Activated CD4-positive, CD25-positive, alpha-beta regulatory T cell treated with anti-CD3 and anti-CD28 coated beads, Interleukin-2, amount 50 U/mL, for 24 hours (primary cell): ENCODE measurements around the gene OPA1.

Experiments
- ATAC-seq, 2 donors: fragments of 150-1000 bp; cut with Tn5 transposase; one replicate each; pipeline ENCODE4 v1.10.0; 2021; ENCODE audit warnings: mild to moderate bottlenecking in 1 of 2, moderate library complexity in 1 of 2

OPA1 gene

DNA sequence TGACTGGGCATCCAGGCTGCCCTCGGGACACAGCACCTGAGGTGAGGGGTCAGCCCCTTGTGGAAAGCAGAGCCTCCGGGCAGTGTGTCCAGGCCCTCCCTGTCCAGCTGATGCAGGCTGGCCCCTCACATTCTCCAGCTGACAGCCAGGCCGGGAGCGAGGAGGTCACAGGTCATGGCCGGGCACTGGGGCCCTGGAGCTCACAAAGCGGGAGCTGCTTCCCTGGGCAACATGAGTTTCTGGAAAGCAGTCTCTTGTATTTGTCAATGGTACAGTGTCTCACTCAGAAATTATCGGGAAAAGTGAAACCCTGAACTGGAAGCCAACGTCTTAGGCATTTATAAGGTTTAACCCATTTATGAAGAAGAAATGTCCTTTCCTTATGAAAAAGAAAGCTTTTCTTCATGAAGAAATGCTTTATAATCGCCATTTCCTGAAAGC is 118.5 kb downstream of the OPA1 start:
- ATAC-seq, result no peak

DNA sequence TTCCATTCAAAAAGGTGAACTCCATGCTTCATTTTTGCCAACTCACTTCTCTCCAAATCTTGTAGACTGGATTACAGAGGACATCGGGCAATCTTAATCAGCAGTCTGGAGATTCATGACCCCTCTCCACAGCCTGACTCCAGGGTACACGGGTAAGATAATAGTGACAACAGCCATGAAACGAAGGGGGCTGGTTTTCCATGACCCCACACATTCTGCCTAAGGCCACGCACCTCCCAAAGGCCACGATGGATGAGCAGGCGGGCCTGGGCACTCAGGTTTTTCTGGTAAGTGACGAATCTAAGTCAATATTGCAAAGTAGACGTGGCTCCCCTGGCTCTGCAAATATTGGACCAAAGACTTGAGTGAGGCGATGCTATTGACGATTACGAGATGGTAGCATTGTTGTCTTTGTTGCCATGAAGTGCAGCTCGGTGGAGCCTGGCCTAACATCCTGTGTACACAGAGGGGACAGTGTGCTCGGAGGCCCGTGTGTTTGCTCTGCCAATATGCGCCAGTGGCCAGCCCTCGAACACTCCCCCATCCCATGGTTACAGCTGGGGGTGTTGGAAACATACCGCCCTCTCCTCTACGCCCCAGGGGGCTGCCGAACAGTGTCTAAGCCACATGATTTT is 119.1 kb downstream of the OPA1 start:
- no peak for ATAC-seq

DNA sequence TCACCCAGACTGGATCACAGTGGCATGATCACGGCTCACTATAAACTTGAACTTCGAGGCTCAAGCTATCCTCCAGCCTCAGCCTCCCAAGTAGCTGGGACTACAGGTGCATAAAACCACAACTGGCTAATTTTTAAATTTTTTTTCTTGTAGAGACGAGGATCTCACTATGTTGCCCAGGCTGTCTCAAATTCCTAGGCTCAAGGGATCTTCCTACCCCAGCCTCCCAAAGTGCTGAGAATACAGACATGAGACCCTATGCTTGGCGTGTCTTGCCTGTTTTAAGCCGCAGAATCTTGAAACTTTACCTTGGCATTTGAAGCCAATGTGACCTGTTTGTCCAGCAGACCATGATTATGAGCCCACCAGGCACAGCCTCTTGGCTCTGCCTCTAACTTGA is 119.9 kb downstream of the OPA1 start:
- ATAC-seq, result no peak

- ATAC-seq, result no peak
These were observed 121.6 kb downstream of the OPA1 start for GRCh38 chr3:193714523-193715137.

GRCh38 chr3:193716150-193716549 is 123.1 kb downstream of the OPA1 start:
- ATAC-seq, result no peak

DNA sequence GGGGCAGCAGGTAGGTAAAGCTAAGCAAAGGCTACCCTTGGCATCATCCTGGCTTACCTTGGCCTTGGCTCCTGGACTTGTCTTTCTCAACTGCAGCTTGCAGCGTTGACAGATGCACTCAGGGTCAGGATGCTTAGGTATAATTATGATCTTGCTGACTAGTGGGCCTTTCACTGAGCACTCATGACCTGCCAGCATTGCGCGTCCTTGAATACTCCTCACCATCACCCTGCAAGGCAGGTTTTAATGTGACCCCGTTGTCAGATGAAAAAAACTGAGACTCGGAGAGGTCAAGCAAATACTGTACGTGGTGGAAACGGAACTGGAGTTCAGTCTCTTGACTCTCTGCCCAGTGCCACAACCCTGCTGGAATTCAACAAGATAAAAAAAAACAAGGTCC is 126.7 kb downstream of the OPA1 start:
- no peak for ATAC-seq

DNA sequence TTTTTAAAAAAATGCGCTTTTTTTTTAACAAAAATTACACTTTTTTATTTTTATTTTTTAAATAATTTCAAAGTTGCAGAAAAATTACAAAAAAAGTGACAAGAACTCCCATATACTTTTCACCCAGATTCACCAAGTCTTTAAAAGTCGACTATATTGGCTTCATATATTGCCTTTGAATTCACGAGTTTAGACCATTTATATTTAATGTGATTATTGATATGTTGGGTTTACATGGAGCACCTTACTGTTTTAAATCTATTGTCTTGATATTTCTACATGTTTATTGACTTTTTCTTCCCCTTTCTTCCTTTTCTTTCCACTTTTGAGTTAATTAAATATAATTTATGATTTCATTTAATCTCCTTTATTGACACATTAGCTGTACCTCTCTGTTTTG is 127.2 kb downstream of the OPA1 start:
- no peak for ATAC-seq

DNA sequence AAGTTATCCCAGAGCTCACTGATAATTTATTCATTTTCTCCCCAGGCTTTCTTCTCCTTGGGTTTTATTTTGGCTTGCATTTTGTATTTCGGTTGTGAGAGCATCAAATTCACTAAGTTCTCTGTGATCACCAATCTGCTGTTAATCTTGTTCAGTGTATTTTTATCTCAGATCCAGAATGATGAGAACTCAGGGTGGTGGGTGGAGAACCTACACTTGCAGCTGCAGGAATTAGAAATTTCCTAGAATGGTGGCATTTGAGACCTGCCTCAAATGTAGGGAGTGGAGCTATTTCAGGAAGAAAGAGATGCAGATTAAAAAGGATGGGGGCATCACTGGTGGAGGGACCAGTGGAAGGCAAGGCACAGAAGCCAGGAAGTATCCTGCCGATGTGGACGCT is 129.6 kb downstream of the OPA1 start:
- no peak for ATAC-seq

DNA sequence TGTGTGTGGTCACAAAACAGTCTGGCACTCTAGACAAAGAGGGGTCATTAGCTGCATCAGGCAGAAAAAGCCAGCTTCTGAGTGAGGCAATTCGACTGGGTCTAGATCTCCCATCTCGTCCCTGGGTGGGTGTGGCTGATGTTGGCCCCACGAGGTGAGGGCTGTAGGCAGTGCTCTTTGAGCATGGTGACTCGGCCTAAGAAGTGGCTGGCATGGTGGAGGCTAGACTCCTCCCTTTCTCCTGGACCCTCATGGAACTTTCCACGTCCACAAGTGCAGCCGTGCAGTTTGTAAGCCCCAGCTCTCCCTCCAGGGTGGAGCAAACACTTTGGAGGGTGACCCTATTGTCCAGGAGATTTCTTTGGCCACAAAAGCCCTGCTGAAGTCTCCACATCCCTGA is 134.1 kb downstream of the OPA1 start:
- no peak for ATAC-seq

DNA sequence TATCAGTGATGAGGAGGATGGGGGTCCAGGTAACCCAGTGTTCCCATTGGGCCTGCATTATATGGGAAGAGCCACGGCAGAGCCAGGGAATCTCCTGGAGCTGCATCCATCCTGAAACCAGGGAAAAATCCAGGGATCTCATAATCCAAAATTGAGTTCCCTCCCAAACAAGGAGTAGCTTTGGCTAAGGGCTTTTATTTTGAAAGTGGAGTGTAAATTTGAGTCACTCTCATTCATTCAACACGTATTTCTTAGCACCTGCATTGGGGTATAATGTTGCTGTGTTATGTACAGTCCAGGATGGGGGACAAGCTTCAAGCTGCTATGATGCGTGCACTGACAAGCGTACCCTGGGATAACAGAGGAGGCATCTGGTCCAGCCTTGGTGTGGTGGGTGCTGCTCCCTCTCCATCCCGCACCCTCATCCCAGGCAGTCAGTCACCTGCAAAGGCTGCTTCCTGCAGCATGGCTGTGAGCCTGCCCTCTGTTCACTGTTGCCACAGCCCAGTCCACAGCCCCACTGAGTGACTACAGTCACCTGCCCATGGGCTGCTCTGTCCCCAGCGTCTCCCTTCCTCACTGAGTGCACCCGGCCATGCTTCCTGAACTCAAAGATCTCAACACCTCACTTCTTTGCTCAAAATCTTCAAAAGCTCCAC is 135.6 kb downstream of the OPA1 start:
- ATAC-seq, result no peak

GRCh38 chr3:193729088-193729465 is 136.1 kb downstream of the OPA1 start:
- no peak for ATAC-seq

DNA sequence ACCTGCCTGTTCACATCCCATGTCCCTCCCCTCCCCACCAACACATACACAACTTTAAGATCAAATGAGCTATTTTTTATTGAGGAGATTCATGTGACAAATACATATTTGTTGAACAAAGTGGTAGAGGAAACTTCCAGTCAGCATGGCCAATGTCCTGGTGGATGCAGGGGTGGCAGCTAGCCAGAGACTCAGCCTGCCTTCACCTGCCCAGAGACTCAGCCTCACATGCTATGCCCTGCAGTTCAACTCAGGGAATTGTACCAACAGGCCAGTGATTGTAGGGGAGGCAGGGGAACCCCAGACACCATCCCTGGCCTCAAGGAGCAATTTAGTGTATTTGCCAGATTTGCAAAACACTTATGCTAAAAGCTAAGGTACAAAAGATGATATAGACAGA is 136.6 kb downstream of the OPA1 start:
- ATAC-seq, result no peak

DNA sequence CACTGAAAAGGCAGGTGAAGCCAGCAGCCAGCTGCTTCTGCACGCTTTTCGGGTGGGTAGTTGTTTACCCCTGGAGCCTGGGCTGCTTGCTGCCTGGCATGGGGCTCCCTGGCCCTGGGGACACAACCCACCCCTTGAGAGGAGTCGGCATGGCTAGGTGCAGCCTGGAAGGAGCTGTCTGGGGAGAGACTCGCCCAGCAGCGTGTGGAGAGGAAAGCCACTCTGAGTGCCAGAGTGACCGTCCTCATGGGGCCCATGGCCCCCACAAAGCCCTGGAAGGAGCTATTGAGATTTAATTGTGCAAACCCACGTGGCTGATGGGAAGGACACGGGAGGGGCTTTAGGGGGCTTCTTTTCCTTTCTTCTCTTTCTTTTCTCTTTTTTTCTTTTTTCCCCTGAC is 137.5 kb downstream of the OPA1 start:
- no peak for ATAC-seq

DNA sequence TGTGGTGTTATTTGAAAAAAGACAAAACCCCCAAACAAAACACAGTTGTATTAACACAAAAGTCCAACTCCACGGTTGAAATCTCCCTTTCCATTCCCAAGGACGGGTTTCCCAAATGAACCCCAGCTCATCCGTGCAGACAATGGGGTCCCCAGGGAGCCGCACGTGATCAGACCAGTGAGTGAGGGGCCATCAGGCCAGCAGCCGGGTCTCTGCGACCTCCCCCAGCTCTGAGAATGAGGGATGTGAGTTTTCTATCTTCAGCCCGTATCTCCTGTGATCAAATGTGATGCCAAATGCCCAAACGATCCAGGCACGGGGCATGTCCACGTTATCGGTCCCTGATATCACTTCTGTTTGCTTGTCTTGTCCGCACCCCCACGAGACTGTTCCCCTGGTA is 138.0 kb downstream of the OPA1 start:
- ATAC-seq, result no peak

DNA sequence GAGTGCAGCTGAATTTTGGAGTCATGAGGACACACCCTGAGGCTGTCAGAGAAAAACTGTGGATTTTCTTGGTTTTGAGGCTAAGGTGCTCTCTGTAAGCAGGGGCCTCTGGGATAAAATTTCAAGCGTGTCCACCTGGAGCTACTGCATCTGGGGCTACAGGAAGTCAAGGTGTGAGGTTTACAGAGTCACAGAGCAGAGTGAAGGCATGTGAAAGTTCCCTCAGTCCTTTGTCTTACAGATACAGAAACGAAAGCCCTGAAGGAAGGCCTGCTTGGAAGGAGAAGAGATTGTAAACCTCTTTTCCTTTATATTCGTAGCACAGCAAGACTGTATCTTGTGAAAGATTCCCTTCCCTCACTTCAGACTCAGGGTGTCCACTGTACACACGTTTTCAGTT is 138.6 kb downstream of the OPA1 start:
- no peak for ATAC-seq

GRCh38 chr3:193732391-193732790 is 139.4 kb downstream of the OPA1 start:
- no peak for ATAC-seq

GRCh38 chr3:193732827-193733226 is 139.8 kb downstream of the OPA1 start:
- no peak for ATAC-seq

DNA sequence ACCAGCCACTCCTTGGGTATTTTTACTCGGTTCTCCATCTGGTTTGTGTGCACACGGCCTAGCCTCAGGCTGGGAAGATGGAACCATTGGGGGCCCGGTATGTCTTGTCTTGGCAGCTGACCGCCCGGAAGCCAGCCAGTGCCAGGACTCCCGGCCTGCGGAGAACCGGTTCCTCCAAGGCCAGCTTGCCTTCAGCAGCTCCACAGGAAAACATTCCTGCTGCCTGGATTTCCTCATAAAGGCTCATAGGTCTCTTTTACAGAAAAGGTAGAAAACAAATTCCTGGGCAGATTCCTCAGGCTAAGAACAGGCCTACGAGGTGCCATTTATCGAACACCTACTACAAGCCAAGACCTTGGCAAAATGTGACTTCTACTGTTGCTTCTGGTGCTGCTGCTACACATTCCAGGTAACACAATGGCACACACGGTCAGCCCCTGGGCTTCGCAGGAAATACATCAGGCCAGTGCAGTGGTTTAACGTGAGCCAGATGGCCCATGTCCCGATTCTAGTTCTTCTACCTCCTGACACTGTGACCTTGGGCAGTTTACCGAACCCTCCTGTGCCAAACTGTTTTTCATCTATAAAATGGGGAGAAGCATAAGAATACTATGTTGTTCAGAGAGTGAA is 141.8 kb downstream of the OPA1 start:
- ATAC-seq, result no peak

GRCh38 chr3:193735850-193736249 is 142.8 kb downstream of the OPA1 start:
- ATAC-seq, result no peak

GRCh38 chr3:193736616-193737015 is 143.6 kb downstream of the OPA1 start:
- no peak for ATAC-seq

- ATAC-seq, result no peak
These were observed 144.3 kb downstream of the OPA1 start for GRCh38 chr3:193737191-193737751.

DNA sequence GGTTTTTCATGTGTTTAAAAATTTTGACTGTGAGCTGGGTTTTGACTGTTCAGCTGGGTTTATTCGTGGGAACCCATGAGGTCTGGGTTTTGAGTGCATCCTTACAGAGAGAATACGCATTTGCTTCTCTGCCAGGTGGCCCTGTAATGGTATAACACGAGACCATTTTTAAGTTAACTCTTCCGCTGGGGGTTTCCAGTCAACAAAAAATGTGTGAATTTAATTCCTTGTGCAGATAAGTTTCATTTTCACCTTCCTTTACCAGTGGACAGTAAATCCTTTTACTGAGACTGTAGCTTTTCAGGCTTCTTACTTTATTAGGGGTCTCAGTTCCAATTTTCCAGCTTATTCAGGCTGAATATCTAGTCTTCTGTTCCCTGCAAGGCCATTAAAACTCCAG is 149.6 kb downstream of the OPA1 start:
- ATAC-seq, result no peak

DNA sequence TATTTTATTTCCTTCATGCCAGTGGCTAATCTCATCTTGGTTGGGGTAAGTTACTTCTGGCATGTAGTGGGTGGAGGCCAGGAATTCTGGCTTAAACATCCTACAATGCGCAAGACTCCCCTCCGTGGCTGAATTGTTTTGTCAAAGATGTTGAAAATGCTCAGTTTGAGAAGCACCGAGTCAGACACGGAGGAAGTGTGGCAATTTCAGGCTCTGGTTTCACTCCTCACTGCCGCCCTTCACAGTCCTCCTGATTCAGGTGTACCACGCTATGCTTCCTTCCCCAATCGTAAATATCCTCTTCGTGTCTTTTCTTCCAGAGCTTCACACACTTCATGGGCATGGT is 150.7 kb downstream of the OPA1 start:
- no peak for ATAC-seq
